GM18520 (cell line): ENCODE data around the gene HS3ST6.
"Not testable (repeated sequence)": the region's sequence is repeated elsewhere in the genome, so short reads cannot be mapped to it uniquely, and the experiment has no call there.

Experiments used
- ATAC-seq: cut with Tn5 transposase; IDR thresholded peaks from one replicate; pipeline ENCODE4 v1.9.1; 2021; ENCODE audit not compliant: unreplicated experiment

The HS3ST6 gene

GRCh38 chr16:1909561-1910231, 8.5 kb downstream of the HS3ST6 start:
- ATAC-seq: no peak

- no peak for ATAC-seq
Measured at GRCh38 chr16:1908983-1909382, 9.2 kb downstream of the HS3ST6 start.

GRCh38 chr16:1908184-1908583, 10.0 kb downstream of the HS3ST6 start:
- ATAC-seq: no peak

GRCh38 chr16:1907226-1907860, 10.9 kb downstream of the HS3ST6 start:
- no peak for ATAC-seq

- ATAC-seq: no peak
Measured at GRCh38 chr16:1906846-1907165, 11.4 kb downstream of the HS3ST6 start.

GRCh38 chr16:1906055-1906845, 12.0 kb downstream of the HS3ST6 start:
- ATAC-seq: no peak

GRCh38 chr16:1903845-1904840, 14.1 kb downstream of the HS3ST6 start:
- ATAC-seq: no peak

- ATAC-seq: no peak
Measured at GRCh38 chr16:1903220-1903574, 15.0 kb downstream of the HS3ST6 start.

GRCh38 chr16:1902547-1903219, 15.5 kb downstream of the HS3ST6 start:
- ATAC-seq: no peak

- ATAC-seq: no peak
Measured at GRCh38 chr16:1900452-1900774, 17.8 kb downstream of the HS3ST6 start.

- ATAC-seq: no peak
Measured at GRCh38 chr16:1899641-1900451, 18.4 kb downstream of the HS3ST6 start.

GRCh38 chr16:1897692-1898091, 20.5 kb downstream of the HS3ST6 start:
- ATAC-seq: not testable (repeated sequence)

- ATAC-seq: no peak
Measured at GRCh38 chr16:1895949-1896675, 22.1 kb downstream of the HS3ST6 start.

GRCh38 chr16:1895068-1895467, 23.1 kb downstream of the HS3ST6 start:
- no peak for ATAC-seq

GRCh38 chr16:1890708-1891050, 27.5 kb downstream of the HS3ST6 start:
- ATAC-seq: no peak

- ATAC-seq: no peak
Measured at GRCh38 chr16:1890024-1890707, 28.0 kb downstream of the HS3ST6 start.

- no peak for ATAC-seq
Measured at GRCh38 chr16:1887711-1888354, 30.4 kb downstream of the HS3ST6 start.

- ATAC-seq: no peak
Measured at GRCh38 chr16:1884889-1885288, 33.3 kb downstream of the HS3ST6 start.
